ENCODE results near the gene XAF1.
"Not testable (repeated sequence)": the region's sequence is repeated elsewhere in the genome, so short reads cannot be mapped to it uniquely, and the experiment has no call there.

Gene XAF1

DNA sequence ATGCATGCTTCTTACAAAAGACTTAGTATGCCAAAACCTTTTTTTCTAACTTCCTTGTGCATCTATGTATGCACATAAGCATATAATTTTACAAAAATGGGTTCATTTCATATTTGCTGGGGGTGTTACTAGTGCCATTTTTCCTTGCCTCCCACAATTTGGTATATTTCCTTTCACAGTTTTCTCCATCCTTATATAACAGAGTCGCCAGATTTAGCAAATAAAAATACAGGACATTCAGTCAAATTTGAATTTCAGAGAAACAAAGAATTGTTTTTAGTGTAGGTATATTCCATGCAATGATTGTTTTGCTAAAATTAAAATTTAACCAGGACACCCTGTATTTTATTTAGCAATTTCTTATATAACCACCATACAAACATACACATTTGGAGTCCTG lies 16.2 kb downstream of the XAF1 start:
- DNase-seq = no peak
- Mint-ChIP-seq H3K27me3 (peaks cover 0 to 6% of the 10 kb centered on the region in 2 donors), H3K36me3 (ENCODE audit: insufficient read depth) (peaks cover 69% of the 10 kb centered on the region), H3K4me1 (ENCODE audit: low read depth in 2 of 2) (peaks cover 0 to 2% of the 10 kb centered on the region in 2 donors), H3K9me3 (peaks cover 8 to 20% of the 10 kb centered on the region in 2 donors), H3K4me3 (no peak overlapping the region), H3K27ac (no peak overlapping the region)
- no peak for ATAC-seq (replicated peaks)

- H3K4me1 Mint-ChIP-seq (ENCODE audit: low read depth in 2 of 2); DNase-seq; H3K4me3 Mint-ChIP-seq; H3K27ac Mint-ChIP-seq; ATAC-seq (replicated peaks): not testable (repeated sequence)
- Mint-ChIP-seq H3K27me3 (peaks cover 17 to 27% of the 10 kb centered on the region in 2 donors), H3K36me3 (ENCODE audit: insufficient read depth) (peaks cover 42% of the 10 kb centered on the region), H3K9me3 (peaks cover 9 to 13% of the 10 kb centered on the region in 2 donors)
These were observed 19.1 kb downstream of the XAF1 start for GRCh38 chr17:6774906-6775305.

DNA sequence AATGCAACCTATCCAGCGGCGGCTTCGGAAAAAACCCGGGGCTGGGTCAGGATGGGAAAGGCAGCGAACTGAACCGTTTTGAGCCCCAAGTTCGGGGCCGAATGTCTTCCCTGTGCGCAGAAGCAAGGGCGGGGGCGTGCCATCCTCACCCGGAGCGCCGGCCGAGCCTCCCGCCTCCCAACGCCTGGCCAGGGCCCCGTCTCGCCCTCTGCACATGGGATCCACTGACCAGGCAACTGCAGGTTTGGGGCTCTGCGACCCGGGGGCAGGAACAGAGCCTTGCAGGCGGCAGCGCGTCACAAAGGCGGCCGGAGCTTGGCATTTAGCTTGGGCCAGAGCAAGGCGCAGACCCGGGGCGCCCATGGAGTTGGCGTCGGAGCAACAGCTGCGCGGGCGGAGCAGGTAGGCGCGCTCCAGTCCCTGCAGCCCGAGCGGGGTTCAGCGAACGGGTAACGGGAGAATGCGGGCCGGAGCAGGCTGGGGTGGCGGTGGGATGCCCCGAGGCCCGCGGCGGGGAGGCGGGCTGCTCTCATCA lies 20.1 kb downstream of the XAF1 start, which contains the start of gene FBXO39:
FBXO39 (plus strand) TSS at position 345 of the 535 bp plus-strand sequence. CDS start 3,654 bp downstream, outside the sequence.
- Mint-ChIP-seq H3K9me3 (peaks cover 9 to 13% of the 10 kb centered on the region in 2 donors), H3K27me3 (peaks cover 17 to 37% of the 10 kb centered on the region in 2 donors), H3K27ac (no peak within 1 kb of the TSS), H3K4me1 (ENCODE audit: low read depth in 2 of 2) (peaks cover 0 to 2% of the 10 kb centered on the region in 2 donors), H3K36me3 (ENCODE audit: insufficient read depth) (peaks cover 31% of the 10 kb centered on the region), H3K4me3 (no peak within 1 kb of the TSS)
- no peak for DNase-seq
- no peak for ATAC-seq (replicated peaks)

DNA sequence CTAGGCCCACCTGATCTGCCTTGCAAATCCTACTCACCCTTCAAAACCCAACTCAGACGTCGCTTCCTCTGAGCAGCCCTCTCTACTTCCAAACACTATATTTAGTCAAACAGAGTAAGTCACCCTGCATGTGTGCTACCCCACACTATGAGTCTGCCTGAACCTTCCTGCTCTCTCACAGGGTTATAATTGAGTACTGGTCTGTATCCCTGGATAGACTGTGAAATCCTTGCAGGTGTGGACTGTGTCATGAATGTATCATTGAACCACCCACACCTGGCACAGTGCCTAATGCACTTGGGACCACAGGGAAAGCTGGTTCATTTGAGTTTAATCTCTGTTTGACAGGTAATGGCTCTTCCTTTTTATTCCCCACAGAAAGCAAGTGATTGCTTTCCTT lies 23.6 kb downstream of the XAF1 start:
- H3K4me1 Mint-ChIP-seq (ENCODE audit: low read depth in 2 of 2) = peaks cover 0 to 2% of the 10 kb centered on the region in 2 donors
- ATAC-seq (replicated peaks) (no peak), DNase-seq (no peak)
- H3K27ac Mint-ChIP-seq = no peak overlapping the region
- H3K27me3 Mint-ChIP-seq = peaks cover 47 to 69% of the 10 kb centered on the region in 2 donors
- H3K36me3 Mint-ChIP-seq (ENCODE audit: insufficient read depth) = peaks cover 3% of the 10 kb centered on the region
- H3K4me3 Mint-ChIP-seq = no peak overlapping the region
- peaks cover 7 to 32% of the 10 kb centered on the region in 2 donors for H3K9me3 Mint-ChIP-seq

- Mint-ChIP-seq H3K27me3 (peaks cover 48 to 75% of the 10 kb centered on the region in 2 donors), H3K36me3 (ENCODE audit: insufficient read depth) (peaks cover 3% of the 10 kb centered on the region), H3K27ac (no peak overlapping the region), H3K4me3 (no peak overlapping the region), H3K4me1 (ENCODE audit: low read depth in 2 of 2) (peaks cover 0 to 2% of the 10 kb centered on the region in 2 donors), H3K9me3 (peaks cover 5 to 32% of the 10 kb centered on the region in 2 donors)
- no peak for DNase-seq
- ATAC-seq (replicated peaks) = no peak
These were observed 24.2 kb downstream of the XAF1 start for GRCh38 chr17:6780001-6780400.

GRCh38 chr17:6780886-6781285 lies 25.0 kb downstream of the XAF1 start:
- Mint-ChIP-seq H3K9me3 (peaks cover 8 to 34% of the 10 kb centered on the region in 2 donors), H3K4me3 (no peak overlapping the region), H3K36me3 (ENCODE audit: insufficient read depth) (peaks cover 3% of the 10 kb centered on the region), H3K27me3 (peaks cover 55 to 84% of the 10 kb centered on the region in 2 donors), H3K27ac (no peak overlapping the region), H3K4me1 (ENCODE audit: low read depth in 2 of 2) (no peaks in the 10 kb centered on the region)
- ATAC-seq (replicated peaks) (no peak), DNase-seq (no peak)

DNA sequence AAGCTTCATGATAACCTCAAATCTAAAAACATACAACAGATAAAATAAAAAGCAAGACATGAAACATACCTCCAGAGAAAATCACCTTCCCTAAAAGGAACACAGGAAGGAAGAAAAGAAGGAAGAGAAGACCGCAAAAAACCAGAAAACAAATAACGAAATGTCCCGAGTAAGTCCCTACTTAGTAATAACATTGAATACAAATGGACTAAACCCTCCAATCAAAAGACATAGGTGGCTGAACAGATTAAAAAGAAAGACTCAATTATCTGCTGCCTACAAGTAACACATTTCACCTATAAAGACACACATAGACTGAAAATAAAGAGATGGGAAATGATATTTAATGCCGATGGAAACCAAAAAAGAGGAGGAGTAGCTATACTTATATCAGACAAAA lies 26.4 kb downstream of the XAF1 start:
- Mint-ChIP-seq H3K9me3 (peaks cover 9 to 45% of the 10 kb centered on the region in 2 donors), H3K36me3 (ENCODE audit: insufficient read depth) (no peaks in the 10 kb centered on the region), H3K27me3 (peaks cover 68 to 90% of the 10 kb centered on the region in 2 donors), H3K4me1 (ENCODE audit: low read depth in 2 of 2) (no peaks in the 10 kb centered on the region), H3K4me3 (no peak overlapping the region), H3K27ac (no peak overlapping the region)
- no peak for DNase-seq
- ATAC-seq (replicated peaks) = no peak

- DNase-seq (no peak), ATAC-seq (replicated peaks) (no peak)
- H3K27ac Mint-ChIP-seq = no peak overlapping the region
- peaks cover 80 to 93% of the 10 kb centered on the region in 2 donors for H3K27me3 Mint-ChIP-seq
- no peak overlapping the region for H3K4me3 Mint-ChIP-seq
- H3K36me3 Mint-ChIP-seq (ENCODE audit: insufficient read depth) = no peaks in the 10 kb centered on the region
- H3K9me3 Mint-ChIP-seq = peaks cover 4 to 33% of the 10 kb centered on the region in 2 donors
- no peaks in the 10 kb centered on the region for H3K4me1 Mint-ChIP-seq (ENCODE audit: low read depth in 2 of 2)
These were observed 30.8 kb downstream of the XAF1 start for GRCh38 chr17:6786618-6787017.

- Mint-ChIP-seq H3K4me1 (ENCODE audit: low read depth in 2 of 2) (no peaks in the 10 kb centered on the region), H3K36me3 (ENCODE audit: insufficient read depth) (no peaks in the 10 kb centered on the region), H3K4me3 (no peak overlapping the region), H3K9me3 (peaks cover 4 to 27% of the 10 kb centered on the region in 2 donors), H3K27me3 (peaks cover 78 to 93% of the 10 kb centered on the region in 2 donors), H3K27ac (no peak overlapping the region)
- DNase-seq (no peak), ATAC-seq (replicated peaks) (no peak)
These were observed 31.3 kb downstream of the XAF1 start for GRCh38 chr17:6787081-6787693.

DNA sequence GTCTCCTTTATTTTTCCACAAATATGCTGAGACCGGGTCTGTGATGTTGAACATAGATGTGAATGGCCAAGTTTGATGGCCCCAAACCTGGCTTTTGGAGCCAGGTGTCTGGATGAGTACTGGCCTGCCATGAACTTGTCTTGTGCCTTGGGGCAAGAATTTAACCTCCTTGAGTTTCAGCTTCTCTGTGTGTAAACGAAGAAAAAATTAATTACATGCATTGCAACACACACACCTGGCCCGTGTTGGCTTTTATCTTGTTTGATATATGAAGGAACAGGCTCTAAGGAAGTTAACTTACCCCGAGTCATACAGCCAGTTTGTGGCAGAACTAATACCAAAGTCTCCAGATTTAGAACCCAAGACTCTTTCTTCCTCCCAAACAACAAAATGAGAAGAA lies 33.3 kb downstream of the XAF1 start:
- Mint-ChIP-seq H3K9me3 (peaks cover 4 to 12% of the 10 kb centered on the region in 2 donors), H3K27me3 (peaks cover 68 to 87% of the 10 kb centered on the region in 2 donors), H3K4me3 (no peak overlapping the region), H3K36me3 (ENCODE audit: insufficient read depth) (no peaks in the 10 kb centered on the region), H3K27ac (no peak overlapping the region), H3K4me1 (ENCODE audit: low read depth in 2 of 2) (no peaks in the 10 kb centered on the region)
- DNase-seq = no peak
- no peak for ATAC-seq (replicated peaks)

DNA sequence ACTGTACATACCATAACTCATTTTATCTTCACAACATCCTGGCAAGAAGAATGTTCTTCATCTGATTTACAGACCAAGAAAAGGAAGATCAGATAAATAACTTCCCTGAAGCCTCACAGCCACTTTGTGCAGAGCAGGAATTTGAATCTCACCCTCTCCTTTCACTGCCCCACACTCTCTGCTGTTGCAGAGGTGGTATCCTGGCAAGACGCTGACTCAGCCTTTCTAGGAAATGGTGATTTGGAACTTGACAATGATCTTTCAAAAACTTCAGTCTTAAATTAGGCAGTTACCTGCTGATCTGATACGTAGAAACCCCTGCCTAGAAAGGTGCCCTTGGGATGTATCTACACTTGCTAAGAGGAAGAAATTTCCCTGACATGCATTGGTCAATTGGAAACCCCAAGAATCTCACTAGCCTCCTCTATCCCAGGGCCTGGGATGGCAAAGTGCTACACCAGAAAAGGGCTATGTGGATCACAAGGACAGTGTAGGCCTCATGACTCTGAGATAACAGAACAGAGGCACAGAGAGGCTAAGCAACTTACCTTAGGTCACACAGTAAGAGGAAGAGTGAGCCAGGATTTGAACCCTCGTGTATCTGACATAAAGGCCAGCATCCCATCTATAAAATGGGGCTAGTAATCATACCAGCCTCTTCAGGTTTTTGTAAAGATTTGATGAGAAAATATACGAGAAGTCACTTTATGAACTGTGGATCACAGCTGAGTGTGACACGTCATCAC lies 38.1 kb downstream of the XAF1 start:
- no peak for ATAC-seq (replicated peaks)
- Mint-ChIP-seq H3K27ac (no peak overlapping the region), H3K4me3 (no peak overlapping the region), H3K27me3 (peaks cover 34 to 63% of the 10 kb centered on the region in 2 donors), H3K36me3 (ENCODE audit: insufficient read depth) (no peaks in the 10 kb centered on the region), H3K4me1 (ENCODE audit: low read depth in 2 of 2) (peaks cover 4 to 5% of the 10 kb centered on the region in 2 donors), H3K9me3 (no peaks in the 10 kb centered on the region)
- no peak for DNase-seq

- Mint-ChIP-seq H3K9me3 (no peaks in the 10 kb centered on the region), H3K4me1 (ENCODE audit: low read depth in 2 of 2) (peaks cover 4 to 5% of the 10 kb centered on the region in 2 donors)
These were observed 40.4 kb downstream of the XAF1 start for GRCh38 chr17:6796017-6796886.

GRCh38 chr17:6796887-6797490 lies 41.1 kb downstream of the XAF1 start:
- no peaks in the 10 kb centered on the region for H3K9me3 Mint-ChIP-seq
- peaks cover 11 to 57% of the 10 kb centered on the region in 2 donors for H3K27me3 Mint-ChIP-seq
- no peak overlapping the region for H3K4me3 Mint-ChIP-seq
- peaks cover 4 to 5% of the 10 kb centered on the region in 2 donors for H3K4me1 Mint-ChIP-seq (ENCODE audit: low read depth in 2 of 2)
- no peak for DNase-seq
- no peak for ATAC-seq (replicated peaks)
- H3K36me3 Mint-ChIP-seq (ENCODE audit: insufficient read depth) = no peaks in the 10 kb centered on the region
- H3K27ac Mint-ChIP-seq = no peak overlapping the region

More at GRCh38 chr17:6796017-6796886, 40.4 kb downstream of the XAF1 start:
- no peak overlapping the region for H3K27ac Mint-ChIP-seq
- DNase-seq (no peak), ATAC-seq (replicated peaks) (no peak)
- no peak overlapping the region for H3K4me3 Mint-ChIP-seq
- H3K27me3 Mint-ChIP-seq = peaks cover 13 to 64% of the 10 kb centered on the region in 2 donors
- no peaks in the 10 kb centered on the region for H3K36me3 Mint-ChIP-seq (ENCODE audit: insufficient read depth)

All from effector memory CD8-positive, alpha-beta T cell (primary cell).